Body of pancreas (tissue), 4 donors: ENCODE data around the gene HOXD8.

ENCODE experiments used
- CTCF ChIP-seq, 7 experiments: fragments of 450-650 bp in 4 of 7; fragments of 200-600 bp in 3 of 7; sonication (generic) in 3 of 7; IDR thresholded peaks; one replicate each; pipeline ENCODE4 v1.5.1; 2016 to 2019; ENCODE audit warnings: antibody characterized with exemption in 7 of 7
- POLR2A ChIP-seq, 3 donors: fragments of 450-650 bp; IDR thresholded peaks; one replicate each; pipeline ENCODE4 v1.6.1; 2016; ENCODE audit warnings: antibody characterized with exemption in 3 of 3, mild to moderate bottlenecking in 2 of 3

GRCh38 chr2:176121190-176122051 is 8.1 kb upstream of the HOXD8 start:
- TF ChIP-seq CTCF (IDR thresholded peaks at IDR 0.05) (no peak), POLR2A (IDR thresholded peaks at IDR 0.05) (no peak)
